ENCODE data around the gene SERPING1. TPM values are rescaled to one million over a fixed set of nuclear protein-coding genes. Genes with fewer than 3 reads are reported as not detected.

The SERPING1 gene
- total and polyA plus RNA-seq, 2 experiments from 2014 or later = 147 to 319 TPM

- peak; percentile 17 for DNase-seq
- 52 to 54% methylated on average over 3 of the region's 3 CpGs for WGBS, 2 experiments (ENCODE audit: low coverage in 1 of 2, low lambda C conversion rate in 2 of 2, missing lambda C conversion rate in 2 of 2)
- Histone ChIP-seq H4K20me1 (ENCODE audit: insufficient read depth) (no peaks in the 10 kb centered on the region), H3F3A (ENCODE audit: insufficient read depth) (peaks cover 11% of the 10 kb centered on the region), H3K9ac (peak overlapping the region; percentile 19; the same call in 1 of the 2 replicates), H3K4me1 (ENCODE audit: insufficient read depth) (peaks cover 19% of the 10 kb centered on the region), H3K4me3 (no peak overlapping the region), H3K9me2 (ENCODE audit: insufficient read depth) (no peaks in the 10 kb centered on the region), H2AFZ (peak overlapping the region; percentile 55), H3K36me3 (ENCODE audit: low read depth) (no peaks in the 10 kb centered on the region), H3K4me2 (ENCODE audit: unreplicated experiment) (no peak overlapping the region), H3K27ac (no peak overlapping the region), H3K9me3 (ENCODE audit: low read depth) (no peaks in the 10 kb centered on the region), H3K27me3 (replicated peaks; ENCODE audit: insufficient read depth) (no peaks in the 10 kb centered on the region), H3K79me2 (ENCODE audit: insufficient read depth) (peaks cover under 1% of the 10 kb centered on the region)
- TF ChIP-seq EZH2 (IDR thresholded peaks at IDR 0.05; ENCODE audit: insufficient read depth, poor library complexity, severe bottlenecking) (no peak), EZH2phosphoT487 (IDR thresholded peaks at IDR 0.05; ENCODE audit: insufficient read depth, low read depth) (no peak)
- in situ Hi-C loops (cut with MboI) = no loop called here
Observed at GRCh38 chr11:57652662-57653061, 55.2 kb downstream of the SERPING1 start.

GRCh38 chr11:57653163-57653562 lies 55.7 kb downstream of the SERPING1 start:
- 45 to 55% methylated on average over 1 to 3 of the region's 3 CpGs for WGBS, 2 experiments (ENCODE audit: low coverage in 1 of 2, low lambda C conversion rate in 2 of 2, missing lambda C conversion rate in 2 of 2)
- H3K4me2 ChIP-seq (ENCODE audit: unreplicated experiment) = no peak overlapping the region
- in situ Hi-C loops (cut with MboI) = no loop called here

GRCh38 chr11:57656885-57657193 lies 59.4 kb downstream of the SERPING1 start:
- Histone ChIP-seq H3K9me2 (ENCODE audit: insufficient read depth) (no peaks in the 10 kb centered on the region), H3K4me1 (ENCODE audit: insufficient read depth) (no peaks in the 10 kb centered on the region), H3F3A (ENCODE audit: insufficient read depth) (no peaks in the 10 kb centered on the region; the same call in 1 of the 2 replicates), H4K20me1 (ENCODE audit: insufficient read depth) (no peaks in the 10 kb centered on the region), H3K4me3 (peak overlapping the region; percentile 90), H3K36me3 (ENCODE audit: low read depth) (peaks cover 14% of the 10 kb centered on the region; the same call in 1 of the 2 replicates), H3K27ac (peak overlapping the region; percentile 80), H3K4me2 (ENCODE audit: unreplicated experiment) (peak overlapping the region; percentile 84), H3K79me2 (ENCODE audit: insufficient read depth) (peaks cover 43% of the 10 kb centered on the region), H3K27me3 (replicated peaks; ENCODE audit: insufficient read depth) (no peaks in the 10 kb centered on the region), H2AFZ (peak overlapping the region; percentile 88), H3K9me3 (ENCODE audit: low read depth) (no peaks in the 10 kb centered on the region), H3K9ac (peak overlapping the region; percentile 88)
- DNase-seq = no peak
- in situ Hi-C loops (cut with MboI) = no loop called here
- TF ChIP-seq EZH2phosphoT487 (IDR thresholded peaks at IDR 0.05; ENCODE audit: insufficient read depth, low read depth) (no peak), EZH2 (IDR thresholded peaks at IDR 0.05; ENCODE audit: insufficient read depth, poor library complexity, severe bottlenecking) (no peak)
- 12 to 13% methylated on average over 5 of the region's 5 CpGs for WGBS, 2 experiments (ENCODE audit: low coverage in 1 of 2, low lambda C conversion rate in 2 of 2, missing lambda C conversion rate in 2 of 2)

More at GRCh38 chr11:57653163-57653562, 55.7 kb downstream of the SERPING1 start:
- H3K4me3 ChIP-seq = no peak overlapping the region
- peak overlapping the region; percentile 55 for H2AFZ ChIP-seq
- H3K4me1 ChIP-seq (ENCODE audit: insufficient read depth) = peaks cover 14% of the 10 kb centered on the region
- no peaks in the 10 kb centered on the region for H4K20me1 ChIP-seq (ENCODE audit: insufficient read depth)
- no peaks in the 10 kb centered on the region for H3K9me3 ChIP-seq (ENCODE audit: low read depth)
- TF ChIP-seq EZH2phosphoT487 (IDR thresholded peaks at IDR 0.05; ENCODE audit: insufficient read depth, low read depth) (no peak), EZH2 (IDR thresholded peaks at IDR 0.05; ENCODE audit: insufficient read depth, poor library complexity, severe bottlenecking) (no peak)
- peak overlapping the region; percentile 19; the same call in 1 of the 2 replicates for H3K9ac ChIP-seq
- peaks cover 6% of the 10 kb centered on the region for H3K79me2 ChIP-seq (ENCODE audit: insufficient read depth)
- no peaks in the 10 kb centered on the region for H3K9me2 ChIP-seq (ENCODE audit: insufficient read depth)
- DNase-seq = no peak
- no peak overlapping the region for H3K27ac ChIP-seq
- peaks cover 7% of the 10 kb centered on the region for H3F3A ChIP-seq (ENCODE audit: insufficient read depth)
- no peaks in the 10 kb centered on the region for H3K27me3 ChIP-seq (replicated peaks; ENCODE audit: insufficient read depth)
- no peaks in the 10 kb centered on the region for H3K36me3 ChIP-seq (ENCODE audit: low read depth)

GRCh38 chr11:57657194-57658022 lies 59.9 kb downstream of the SERPING1 start, which contains the start of gene CLP1:
CLP1 (plus strand) TSS chr11:57657762; CDS start chr11:57659477, 1,715 bp downstream.
- in situ Hi-C loops (cut with MboI) = no loop called here
- Histone ChIP-seq H3K27me3 (replicated peaks; ENCODE audit: insufficient read depth) (no peaks in the 10 kb centered on the region), H3K9me2 (ENCODE audit: insufficient read depth) (no peaks in the 10 kb centered on the region), H3F3A (ENCODE audit: insufficient read depth) (no peaks in the 10 kb centered on the region; the same call in 1 of the 2 replicates), H3K9ac (peak within 1 kb of the TSS; percentile 88), H2AFZ (peak within 1 kb of the TSS; percentile 88), H4K20me1 (ENCODE audit: insufficient read depth) (no peaks in the 10 kb centered on the region), H3K36me3 (ENCODE audit: low read depth) (peaks cover 18% of the 10 kb centered on the region; the same call in 1 of the 2 replicates), H3K27ac (peak within 1 kb of the TSS; percentile 80), H3K79me2 (ENCODE audit: insufficient read depth) (peaks cover 46% of the 10 kb centered on the region), H3K4me2 (ENCODE audit: unreplicated experiment) (peak within 1 kb of the TSS; percentile 94), H3K9me3 (ENCODE audit: low read depth) (no peaks in the 10 kb centered on the region), H3K4me3 (peak within 1 kb of the TSS; percentile 90), H3K4me1 (ENCODE audit: insufficient read depth) (no peaks in the 10 kb centered on the region)
- 1% methylated on average over 40 to 45 of the region's 45 CpGs for WGBS, 2 experiments (ENCODE audit: low coverage in 1 of 2, low lambda C conversion rate in 2 of 2, missing lambda C conversion rate in 2 of 2)
- DNase-seq = peak; percentile 100
- TF ChIP-seq EZH2 (IDR thresholded peaks at IDR 0.05; ENCODE audit: insufficient read depth, poor library complexity, severe bottlenecking) (no peak), EZH2phosphoT487 (IDR thresholded peaks at IDR 0.05; ENCODE audit: insufficient read depth, low read depth) (no peak)

All from GM23248 (cell line).